Stimulated activated CD4-positive, alpha-beta T cell treated with anti-CD3 and anti-CD28 coated beads, TNF-alpha, amount 100 ng/mL, for 24 hours (primary cell): Measurements from ENCODE around the gene C6orf62.
A peak's percentile ranks its signal among the peaks of the same experiment; 100 is the strongest.
"Not testable (repeated sequence)": the region's sequence is repeated elsewhere in the genome, so short reads cannot be mapped to it uniquely, and the experiment has no call there.

Experiments used
- DNase-seq, 3 experiments: peaks; one replicate each; pipeline ENCODE4 v3.0.0-alpha.2; 2020; ENCODE audit warnings: low read depth in 3 of 3

Gene C6orf62

DNA sequence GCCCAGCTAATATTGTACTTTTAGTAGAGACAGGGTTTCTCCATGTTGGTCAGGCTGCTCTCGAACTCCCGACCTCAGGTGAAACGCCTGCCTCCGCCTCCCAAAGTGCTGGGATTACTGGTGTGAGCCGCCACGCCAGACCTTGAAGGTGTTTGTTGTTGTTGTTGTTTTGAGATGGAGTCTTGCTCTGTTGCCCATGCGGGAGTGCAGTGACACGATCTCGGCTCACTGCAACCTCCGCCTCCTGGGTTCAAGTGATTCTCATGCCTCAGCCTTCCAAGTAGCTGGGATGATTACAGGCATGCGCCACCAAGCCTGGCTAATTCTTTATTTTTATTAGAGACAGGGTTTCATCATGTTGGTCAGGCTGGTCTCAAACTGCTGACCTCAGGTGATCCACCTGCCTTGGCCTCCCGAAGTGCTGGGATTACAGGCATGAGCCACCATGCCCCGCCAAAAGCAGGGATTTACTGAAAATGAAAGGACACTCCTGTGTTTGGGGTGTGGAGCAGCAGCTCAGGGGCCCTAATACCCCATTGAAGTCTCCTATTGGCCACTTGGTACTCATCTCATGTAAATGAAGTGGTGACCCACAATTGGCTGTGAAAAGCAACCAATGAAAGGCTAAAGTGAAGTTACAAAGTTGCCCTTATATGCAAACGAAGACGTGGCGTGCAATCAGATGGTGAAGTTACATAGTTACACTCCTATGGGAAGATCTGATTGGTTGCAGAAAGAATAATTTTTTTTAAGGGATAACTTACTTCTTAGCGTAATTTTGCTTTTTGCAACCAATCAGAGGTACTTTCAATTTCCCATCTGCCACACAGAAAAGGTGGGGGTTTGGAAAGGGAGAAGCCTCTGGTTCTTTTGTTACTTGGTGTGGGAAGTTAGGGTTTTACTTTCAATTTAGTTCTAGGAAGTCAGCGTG is 50.6 kb downstream of the C6orf62 start:
- DNase-seq: not testable (repeated sequence)

DNA sequence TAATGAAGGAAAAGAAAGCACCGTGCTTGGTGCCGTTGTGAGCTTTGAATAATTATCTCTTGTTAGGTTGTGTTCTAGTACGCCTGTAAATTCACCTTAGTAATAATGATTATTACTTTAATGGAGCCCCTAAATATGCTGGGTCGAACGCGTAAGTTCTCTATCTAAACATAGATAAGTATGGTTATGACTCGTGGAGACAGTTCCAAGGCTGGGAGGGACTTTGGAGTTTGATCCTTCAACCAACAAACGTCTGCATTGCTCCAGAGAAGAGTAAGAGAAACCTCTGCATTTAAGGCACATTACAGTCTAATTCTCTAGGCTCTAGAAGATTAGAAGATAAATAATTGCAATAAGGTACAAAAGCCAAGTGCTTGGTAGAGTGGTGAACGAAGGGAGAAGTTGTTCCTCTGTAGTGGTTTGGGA is 51.6 kb downstream of the C6orf62 start:
- no peak for DNase-seq

DNA sequence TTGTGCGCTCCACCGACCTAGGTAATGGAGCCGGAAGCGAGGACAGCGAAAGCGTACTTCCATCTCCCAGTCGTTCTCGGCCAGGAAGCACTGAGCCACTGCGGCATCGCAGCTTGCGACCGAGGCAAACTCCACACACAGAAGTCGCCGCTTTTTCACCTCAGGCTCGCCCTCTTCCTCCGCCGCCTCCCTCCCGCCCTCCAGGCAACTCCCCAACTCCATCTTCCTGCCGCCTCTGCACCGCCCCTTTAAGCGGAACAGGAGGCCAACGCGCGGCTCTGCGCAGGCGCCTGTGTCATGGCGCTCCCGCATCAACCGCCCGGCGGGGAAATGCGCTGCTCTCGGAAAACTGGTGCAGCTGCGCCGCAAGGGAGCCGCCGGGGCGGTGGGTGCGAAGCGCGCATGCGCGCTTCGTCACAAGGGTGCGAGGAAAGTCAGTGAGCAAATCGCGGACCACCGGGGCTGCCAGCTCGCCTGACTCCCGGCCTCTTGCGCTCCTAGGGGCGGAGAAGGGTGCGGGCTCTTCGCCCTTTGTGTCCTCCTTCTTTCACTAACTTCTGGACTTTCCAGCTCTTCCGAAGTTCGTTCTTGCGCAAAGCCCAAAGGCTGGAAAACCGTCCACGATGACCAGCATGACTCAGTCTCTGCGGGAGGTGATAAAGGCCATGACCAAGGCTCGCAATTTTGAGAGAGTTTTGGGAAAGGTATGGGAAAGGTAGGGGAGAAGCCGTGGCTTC is 52.1 kb downstream of the C6orf62 start, which contains the start of the genes ACOT13 and TDP2:
Gene ACOT13 (plus strand): TSS at position 437 of the 737 bp plus-strand sequence. CDS start 187 bp downstream, at position 624.
Gene TDP2 (minus strand): TSS at position 259 of the 737 bp plus-strand sequence. CDS start 37 bp downstream, at position 222.
- DNase-seq: peak; percentile 88 to 95 (median 95)

DNA sequence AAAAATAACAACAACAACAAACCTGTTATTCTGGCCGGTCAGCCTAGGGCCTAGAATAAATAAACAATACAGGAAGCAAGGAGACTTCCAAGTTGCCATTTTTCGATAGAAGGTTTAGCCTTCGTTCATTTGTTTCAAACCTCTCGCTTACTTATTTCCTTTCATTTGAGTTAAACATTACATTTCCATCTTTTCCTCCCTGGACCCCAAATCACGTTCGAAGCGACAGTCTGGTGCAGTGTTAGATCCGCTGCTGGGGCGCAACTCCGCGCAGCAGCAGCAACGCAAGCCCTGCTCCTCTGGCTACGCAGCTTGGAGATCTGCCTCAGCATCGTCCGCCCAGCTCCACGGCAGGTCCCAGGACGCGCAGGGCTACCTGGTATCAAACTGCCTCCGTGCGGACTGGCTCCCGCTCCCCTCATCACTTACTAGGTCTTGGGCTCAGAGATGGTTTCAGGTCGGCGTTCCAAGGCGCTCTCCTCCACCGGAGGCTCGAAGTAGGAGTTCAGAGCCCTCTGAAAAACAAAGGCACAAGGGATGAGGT is 52.8 kb downstream of the C6orf62 start:
- DNase-seq: peak; percentile 13 to 38 (median 20)

DNA sequence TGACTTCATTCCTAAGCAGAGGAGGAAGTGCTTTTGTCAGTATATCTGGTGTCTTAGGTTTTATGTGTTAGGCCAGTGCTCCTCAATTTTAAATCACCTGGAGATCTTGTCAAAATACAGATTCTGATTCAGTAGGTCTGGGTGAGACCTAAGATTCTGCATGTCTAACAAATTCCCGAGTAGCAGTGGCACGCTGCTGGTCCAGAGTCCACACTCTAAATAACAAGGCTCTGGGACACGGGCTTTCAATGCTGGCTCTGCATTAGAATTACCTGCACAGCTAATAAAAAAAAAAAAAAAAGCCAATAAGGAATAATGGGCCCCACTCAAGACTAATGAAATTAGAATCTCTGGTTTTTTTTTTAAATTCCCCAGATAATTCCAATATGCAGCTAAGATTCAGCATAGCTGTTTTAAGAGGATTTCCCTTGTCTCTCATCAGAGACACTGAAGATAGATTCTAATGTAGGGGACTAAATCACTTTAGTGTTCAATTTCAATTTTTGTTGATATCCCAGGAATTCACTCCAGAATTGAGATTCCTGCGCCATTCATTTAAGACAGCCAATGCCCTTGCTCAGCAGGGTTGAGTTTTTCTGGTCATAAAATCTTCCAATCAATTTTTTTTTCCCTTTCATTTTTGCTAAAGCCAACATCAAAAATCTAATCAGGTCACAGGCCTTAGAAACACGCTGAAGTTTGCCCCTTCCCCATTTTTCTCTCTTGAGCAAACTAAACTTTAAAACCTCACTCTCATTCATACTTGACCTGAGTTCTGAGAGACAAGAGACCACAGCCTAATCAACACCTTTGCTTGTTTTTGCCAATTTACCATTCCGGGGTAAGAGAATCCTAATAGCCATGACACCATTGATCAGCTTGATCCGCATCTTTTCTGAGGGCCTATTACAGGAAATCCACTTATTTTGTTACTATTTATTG is 54.6 kb downstream of the C6orf62 start:
- DNase-seq: no peak

DNA sequence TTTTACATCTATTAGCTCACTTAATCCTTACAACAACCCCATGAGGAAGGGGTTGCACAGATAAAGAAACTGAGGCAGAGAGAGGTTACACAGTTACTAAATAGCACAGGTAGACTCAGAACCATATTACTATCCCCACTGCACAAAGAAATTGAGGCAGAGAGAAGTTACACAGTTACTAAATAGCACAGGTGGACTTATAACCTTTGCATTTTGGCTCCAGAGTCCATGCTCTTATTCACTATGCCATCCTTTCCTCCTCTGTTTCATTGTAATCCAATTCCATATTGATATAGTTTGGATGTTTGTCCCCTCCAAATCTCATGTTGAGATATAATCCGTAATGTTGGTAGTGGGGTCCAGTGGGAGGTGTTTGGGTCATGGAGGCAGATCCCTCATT is 55.8 kb downstream of the C6orf62 start:
- no peak for DNase-seq

DNA sequence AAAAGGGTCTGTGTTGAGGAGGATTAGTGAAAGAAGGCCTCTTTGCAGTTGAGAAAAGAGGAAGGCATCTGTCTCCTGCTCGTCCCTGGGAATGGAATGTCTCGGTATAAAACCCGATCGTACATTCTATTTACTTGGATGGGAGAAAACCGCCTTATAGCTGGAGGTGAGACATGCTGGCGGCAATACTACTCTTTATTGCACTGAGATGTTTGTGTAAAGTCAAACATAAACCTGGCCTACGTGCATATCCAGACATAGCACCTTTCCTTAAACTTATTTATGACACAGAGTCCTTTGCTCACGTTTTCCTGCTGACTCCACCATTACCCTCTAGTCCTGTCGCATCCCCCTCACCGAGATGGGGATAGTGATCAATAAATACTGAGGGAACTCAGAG is 56.7 kb downstream of the C6orf62 start:
- no peak for DNase-seq

DNA sequence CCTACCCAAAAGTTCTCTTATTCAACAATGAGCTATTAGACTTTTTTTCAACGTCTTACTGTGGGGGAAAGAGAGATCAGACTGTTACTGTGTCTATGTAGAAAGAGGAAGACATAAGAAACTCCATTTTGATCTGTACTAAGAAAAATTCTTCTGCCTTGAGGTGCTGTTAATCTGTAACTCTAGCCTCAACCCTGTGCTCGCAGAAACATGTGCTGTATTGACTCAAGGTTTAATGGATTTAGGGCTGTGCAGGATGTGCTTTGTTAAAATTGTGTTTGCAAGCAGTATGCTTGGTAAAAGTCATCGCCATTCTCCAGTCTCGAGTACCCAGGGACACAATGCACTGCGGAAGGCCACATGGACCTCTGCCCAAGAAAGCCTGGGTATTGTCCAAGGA is 57.2 kb downstream of the C6orf62 start:
- DNase-seq: not testable (repeated sequence)

DNA sequence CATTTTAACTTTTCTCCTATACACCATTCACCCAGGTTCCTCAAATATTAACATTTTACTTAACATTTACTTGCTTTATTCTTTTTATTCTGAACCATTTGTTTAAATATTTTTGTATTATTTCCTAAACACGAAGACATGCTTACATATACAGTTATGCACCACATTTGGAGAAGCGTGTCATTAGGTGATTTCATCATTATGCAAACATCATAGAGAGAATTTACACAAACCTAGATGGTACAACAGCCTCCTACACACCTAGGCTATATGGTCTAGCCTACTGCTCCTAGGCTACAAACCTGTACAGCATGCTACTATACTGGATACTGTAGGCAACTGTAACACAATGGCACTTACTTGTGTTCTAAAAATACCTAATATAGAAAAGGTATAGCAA is 58.8 kb downstream of the C6orf62 start:
- DNase-seq: no peak

DNA sequence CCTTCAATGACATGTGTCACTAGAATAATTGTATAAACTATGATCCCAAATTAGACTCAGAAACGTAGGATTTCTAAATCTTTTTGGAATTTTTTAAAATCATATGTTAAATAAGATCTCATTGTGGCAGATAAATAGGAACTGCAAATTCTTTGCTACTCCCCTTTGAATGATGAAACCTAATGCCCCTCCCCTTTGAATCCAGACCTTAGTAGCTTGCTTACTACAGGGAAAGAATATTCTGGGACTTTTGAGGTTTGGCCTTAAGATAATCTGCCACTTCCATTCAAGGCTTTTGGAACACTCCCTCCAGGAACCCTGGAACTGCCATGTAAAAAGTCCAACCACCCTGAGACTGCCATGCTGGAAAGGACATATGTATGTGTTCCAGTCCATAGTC is 59.4 kb downstream of the C6orf62 start:
- no peak for DNase-seq

DNA sequence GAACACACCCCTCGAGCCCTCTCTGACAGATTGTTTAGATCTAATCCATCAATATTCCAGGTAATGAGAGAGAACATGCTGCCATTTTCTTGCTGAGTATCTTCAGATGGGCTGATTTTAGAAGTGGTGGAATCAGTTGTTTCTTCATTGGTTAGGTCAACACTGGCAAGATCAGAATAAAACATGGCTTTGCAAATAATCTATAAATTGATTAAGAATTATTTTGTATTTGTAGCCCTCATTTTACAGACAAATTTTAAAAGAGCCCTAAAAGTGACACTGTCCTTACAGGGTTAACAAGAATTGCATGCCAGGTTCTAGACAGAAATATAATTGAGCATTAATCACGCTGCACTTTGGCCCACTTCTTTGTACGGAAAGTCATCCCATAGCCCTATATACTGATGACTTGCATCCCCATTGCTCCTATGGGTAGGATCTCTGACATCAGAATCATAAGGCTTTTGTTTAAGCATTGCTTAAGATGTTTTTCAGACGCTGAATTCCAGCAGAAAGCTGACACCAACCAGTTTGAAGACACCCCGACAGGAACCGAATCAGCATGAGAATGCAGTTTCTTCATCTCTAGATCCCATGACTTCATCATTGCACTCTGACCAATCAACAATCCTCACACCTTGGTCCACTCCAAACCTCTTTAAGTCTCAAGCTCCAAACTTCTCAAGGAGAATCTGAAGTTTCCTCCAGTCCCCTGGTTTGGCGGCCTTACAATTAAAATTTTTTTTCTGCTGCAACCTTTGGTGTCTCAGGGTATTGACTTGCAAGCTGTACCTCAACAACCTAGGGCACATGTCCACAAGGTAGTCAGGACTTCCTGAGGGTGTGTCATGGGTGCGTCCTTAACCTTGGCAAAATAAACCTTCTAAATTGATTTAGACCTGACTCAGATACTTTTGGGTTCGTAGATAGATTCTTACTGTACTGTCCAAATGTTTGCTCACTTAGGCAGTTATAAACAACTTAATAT is 60.1 kb downstream of the C6orf62 start:
- DNase-seq: no peak

DNA sequence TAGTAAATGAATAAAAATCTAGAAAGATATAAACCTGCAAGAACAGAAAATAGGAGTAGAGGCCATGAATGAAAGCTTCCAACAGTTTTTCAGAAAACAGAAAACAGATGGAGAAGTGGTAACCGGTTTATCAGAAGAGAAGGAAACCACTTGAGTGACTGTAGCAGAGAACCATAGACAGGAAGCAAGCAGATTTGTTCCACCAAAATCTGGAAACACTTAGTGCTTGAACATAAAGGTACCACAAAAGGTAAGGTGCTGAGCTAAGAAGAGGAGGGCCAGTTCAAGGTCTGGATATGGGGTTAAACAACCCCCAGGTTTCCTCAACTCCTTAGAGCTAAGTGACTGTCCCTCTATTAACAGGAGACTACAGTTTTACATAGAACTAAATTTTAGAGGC is 63.7 kb downstream of the C6orf62 start:
- DNase-seq: no peak
